ENCODE measurements around the gene KCNE4.
"Not testable (repeated sequence)": the region's sequence is repeated elsewhere in the genome, so short reads cannot be mapped to it uniquely, and the experiment has no call there.

The KCNE4 gene

GRCh38 chr2:223078482-223078881, 26.5 kb downstream of the KCNE4 start:
- TF ChIP-seq CTCF (IDR thresholded peaks at IDR 0.05; ENCODE audit: borderline replicate concordance, extremely low read depth, low read length, poor library complexity, severe bottlenecking) (no peak), EZH2 (IDR thresholded peaks at IDR 0.05; ENCODE audit: borderline replicate concordance, low read depth, low read length, severe bottlenecking) (no peak)
- Histone ChIP-seq H3K4me2 (ENCODE audit: insufficient read depth, low read length) (no peak overlapping the region), H4K20me1 (ENCODE audit: insufficient read depth, low read length) (no peaks in the 10 kb centered on the region), H3K79me2 (ENCODE audit: insufficient read depth, low read length) (no peaks in the 10 kb centered on the region), H3K27ac (ENCODE audit: low read length) (no peak overlapping the region), H3K4me3 (ENCODE audit: low read depth in 1 of 2, low read length in 2 of 2) (no peak overlapping the region), H3K9ac (ENCODE audit: low read depth, low read length) (no peak overlapping the region), H3K4me1 (ENCODE audit: insufficient read depth, low read length) (no peaks in the 10 kb centered on the region), H2AFZ (ENCODE audit: low read depth, low read length) (no peak overlapping the region), H3K9me3 (ENCODE audit: insufficient read depth, low read length, severe bottlenecking) (no peaks in the 10 kb centered on the region), H3K36me3 (ENCODE audit: insufficient read depth, low read length) (no peaks in the 10 kb centered on the region), H3K27me3 (ENCODE audit: insufficient read depth, low read length, poor library complexity) (no peaks in the 10 kb centered on the region)
- ATAC-seq (ENCODE audit: insufficient read depth, low read depth) (no peak), DNase-seq (no peak)

- TF ChIP-seq CTCF (IDR thresholded peaks at IDR 0.05; ENCODE audit: borderline replicate concordance, extremely low read depth, low read length, poor library complexity, severe bottlenecking), result no peak
- TF ChIP-seq EZH2 (IDR thresholded peaks at IDR 0.05; ENCODE audit: borderline replicate concordance, low read depth, low read length, severe bottlenecking), result no peak
- no peaks in the 10 kb centered on the region for H3K36me3 ChIP-seq (ENCODE audit: insufficient read depth, low read length)
- no peak for DNase-seq
These were observed 27.4 kb downstream of the KCNE4 start for GRCh38 chr2:223079378-223079777.

GRCh38 chr2:223079925-223080324, 27.9 kb downstream of the KCNE4 start:
- TF ChIP-seq CTCF (IDR thresholded peaks at IDR 0.05; ENCODE audit: borderline replicate concordance, extremely low read depth, low read length, poor library complexity, severe bottlenecking) (no peak), EZH2 (IDR thresholded peaks at IDR 0.05; ENCODE audit: borderline replicate concordance, low read depth, low read length, severe bottlenecking) (no peak)
- H3K79me2 ChIP-seq (ENCODE audit: insufficient read depth, low read length), result no peaks in the 10 kb centered on the region
- H3K27me3 ChIP-seq (ENCODE audit: insufficient read depth, low read length, poor library complexity), result no peaks in the 10 kb centered on the region
- no peak overlapping the region for H2AFZ ChIP-seq (ENCODE audit: low read depth, low read length)
- ATAC-seq (ENCODE audit: insufficient read depth, low read depth) (no peak), DNase-seq (no peak)
- no peaks in the 10 kb centered on the region for H3K36me3 ChIP-seq (ENCODE audit: insufficient read depth, low read length)
- no peaks in the 10 kb centered on the region for H3K4me1 ChIP-seq (ENCODE audit: insufficient read depth, low read length)
- no peaks in the 10 kb centered on the region for H3K9me3 ChIP-seq (ENCODE audit: insufficient read depth, low read length, severe bottlenecking)
- H3K4me2 ChIP-seq (ENCODE audit: insufficient read depth, low read length), result no peak overlapping the region
- H4K20me1 ChIP-seq (ENCODE audit: insufficient read depth, low read length), result no peaks in the 10 kb centered on the region
- H3K4me3 ChIP-seq (ENCODE audit: low read depth in 1 of 2, low read length in 2 of 2), result no peak overlapping the region
- H3K9ac ChIP-seq (ENCODE audit: low read depth, low read length), result no peak overlapping the region
- no peak overlapping the region for H3K27ac ChIP-seq (ENCODE audit: low read length)

More at GRCh38 chr2:223079378-223079777, 27.4 kb downstream of the KCNE4 start:
- H3K27me3 ChIP-seq (ENCODE audit: insufficient read depth, low read length, poor library complexity), result no peaks in the 10 kb centered on the region
- no peaks in the 10 kb centered on the region for H4K20me1 ChIP-seq (ENCODE audit: insufficient read depth, low read length)
- no peaks in the 10 kb centered on the region for H3K9me3 ChIP-seq (ENCODE audit: insufficient read depth, low read length, severe bottlenecking)
- no peak overlapping the region for H3K4me2 ChIP-seq (ENCODE audit: insufficient read depth, low read length)
- H3K27ac ChIP-seq (ENCODE audit: low read length), result no peak overlapping the region
- no peak overlapping the region for H3K9ac ChIP-seq (ENCODE audit: low read depth, low read length)
- H3K4me1 ChIP-seq (ENCODE audit: insufficient read depth, low read length), result no peaks in the 10 kb centered on the region
- ATAC-seq (ENCODE audit: insufficient read depth, low read depth), result no peak
- no peak overlapping the region for H2AFZ ChIP-seq (ENCODE audit: low read depth, low read length)
- H3K79me2 ChIP-seq (ENCODE audit: insufficient read depth, low read length), result no peaks in the 10 kb centered on the region
- no peak overlapping the region for H3K4me3 ChIP-seq (ENCODE audit: low read depth in 1 of 2, low read length in 2 of 2)

- H3K9ac ChIP-seq (ENCODE audit: low read depth, low read length); H3K27ac ChIP-seq (ENCODE audit: low read length); H3K4me3 ChIP-seq (ENCODE audit: low read depth in 1 of 2, low read length in 2 of 2); H3K79me2 ChIP-seq (ENCODE audit: insufficient read depth, low read length); H2AFZ ChIP-seq (ENCODE audit: low read depth, low read length); H4K20me1 ChIP-seq (ENCODE audit: insufficient read depth, low read length); DNase-seq; H3K4me2 ChIP-seq (ENCODE audit: insufficient read depth, low read length); H3K36me3 ChIP-seq (ENCODE audit: insufficient read depth, low read length); H3K4me1 ChIP-seq (ENCODE audit: insufficient read depth, low read length); H3K9me3 ChIP-seq (ENCODE audit: insufficient read depth, low read length, severe bottlenecking); ATAC-seq (ENCODE audit: insufficient read depth, low read depth); H3K27me3 ChIP-seq (ENCODE audit: insufficient read depth, low read length, poor library complexity): not testable (repeated sequence)
These were observed 28.9 kb downstream of the KCNE4 start for GRCh38 chr2:223080790-223081360.

Data from DND-41 (cell line).